ENCODE results near the gene BCL3.

DNA sequence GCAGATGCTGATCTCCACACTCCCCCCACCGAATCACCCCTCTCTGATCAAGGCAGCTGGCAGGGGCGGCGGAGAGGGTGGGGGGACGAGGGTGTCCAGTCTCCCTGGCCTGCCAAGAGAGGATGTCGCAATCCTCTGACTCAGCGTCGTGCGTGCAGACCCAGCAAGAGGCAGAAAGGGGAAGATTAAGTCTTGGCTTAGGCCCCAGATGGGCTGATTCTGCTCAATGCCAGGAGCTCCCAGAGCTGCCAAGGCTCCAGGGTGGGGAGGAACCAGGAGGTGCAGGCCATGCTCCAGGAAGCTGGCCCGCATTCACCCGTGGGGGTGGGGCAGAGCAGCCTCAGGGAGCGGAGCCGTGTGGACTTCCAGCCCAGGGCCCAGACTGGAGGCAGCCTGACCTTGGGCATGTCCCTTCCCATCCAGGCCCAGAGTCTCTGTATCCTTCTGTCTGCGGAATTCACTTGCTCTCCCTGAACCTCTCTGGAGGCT lies 6.6 kb upstream of the BCL3 start:
- TF ChIP-seq RELA (CRISPR knock-in tag; IDR thresholded peaks at IDR 0.05; ENCODE audit: borderline replicate concordance) (no peak), PRRX2 (CRISPR knock-in tag; IDR thresholded peaks at IDR 0.05) (no peak), CREM (CRISPR knock-in tag; IDR thresholded peaks at IDR 0.05) (no peak), MYBL2 (CRISPR knock-in tag; IDR thresholded peaks at IDR 0.05) (no peak), ETV6 (CRISPR knock-in tag; IDR thresholded peaks at IDR 0.05) (no peak), TEAD4 (CRISPR knock-in tag; IDR thresholded peaks at IDR 0.05) (no peak), ELF4 (CRISPR knock-in tag; IDR thresholded peaks at IDR 0.05; ENCODE audit: low read depth) (no peak)
- TF ChIP-seq, protein P1, sequence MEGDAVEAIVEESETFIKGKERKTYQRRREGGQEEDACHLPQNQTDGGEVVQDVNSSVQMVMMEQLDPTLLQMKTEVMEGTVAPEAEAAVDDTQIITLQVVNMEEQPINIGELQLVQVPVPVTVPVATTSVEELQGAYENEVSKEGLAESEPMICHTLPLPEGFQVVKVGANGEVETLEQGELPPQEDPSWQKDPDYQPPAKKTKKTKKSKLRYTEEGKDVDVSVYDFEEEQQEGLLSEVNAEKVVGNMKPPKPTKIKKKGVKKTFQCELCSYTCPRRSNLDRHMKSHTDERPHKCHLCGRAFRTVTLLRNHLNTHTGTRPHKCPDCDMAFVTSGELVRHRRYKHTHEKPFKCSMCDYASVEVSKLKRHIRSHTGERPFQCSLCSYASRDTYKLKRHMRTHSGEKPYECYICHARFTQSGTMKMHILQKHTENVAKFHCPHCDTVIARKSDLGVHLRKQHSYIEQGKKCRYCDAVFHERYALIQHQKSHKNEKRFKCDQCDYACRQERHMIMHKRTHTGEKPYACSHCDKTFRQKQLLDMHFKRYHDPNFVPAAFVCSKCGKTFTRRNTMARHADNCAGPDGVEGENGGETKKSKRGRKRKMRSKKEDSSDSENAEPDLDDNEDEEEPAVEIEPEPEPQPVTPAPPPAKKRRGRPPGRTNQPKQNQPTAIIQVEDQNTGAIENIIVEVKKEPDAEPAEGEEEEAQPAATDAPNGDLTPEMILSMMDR (IDR thresholded peaks at IDR 0.05): no peak
- TF ChIP-seq, protein P2, sequence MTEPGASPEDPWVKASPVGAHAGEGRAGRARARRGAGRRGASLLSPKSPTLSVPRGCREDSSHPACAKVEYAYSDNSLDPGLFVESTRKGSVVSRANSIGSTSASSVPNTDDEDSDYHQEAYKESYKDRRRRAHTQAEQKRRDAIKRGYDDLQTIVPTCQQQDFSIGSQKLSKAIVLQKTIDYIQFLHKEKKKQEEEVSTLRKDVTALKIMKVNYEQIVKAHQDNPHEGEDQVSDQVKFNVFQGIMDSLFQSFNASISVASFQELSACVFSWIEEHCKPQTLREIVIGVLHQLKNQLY (CRISPR knock-in tag; IDR thresholded peaks at IDR 0.05): no peak
- TF ChIP-seq, protein P3, sequence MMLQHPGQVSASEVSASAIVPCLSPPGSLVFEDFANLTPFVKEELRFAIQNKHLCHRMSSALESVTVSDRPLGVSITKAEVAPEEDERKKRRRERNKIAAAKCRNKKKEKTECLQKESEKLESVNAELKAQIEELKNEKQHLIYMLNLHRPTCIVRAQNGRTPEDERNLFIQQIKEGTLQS (CRISPR knock-in tag; conservative IDR thresholded peaks at IDR 0.05): no peak
- TF ChIP-seq, protein P4, sequence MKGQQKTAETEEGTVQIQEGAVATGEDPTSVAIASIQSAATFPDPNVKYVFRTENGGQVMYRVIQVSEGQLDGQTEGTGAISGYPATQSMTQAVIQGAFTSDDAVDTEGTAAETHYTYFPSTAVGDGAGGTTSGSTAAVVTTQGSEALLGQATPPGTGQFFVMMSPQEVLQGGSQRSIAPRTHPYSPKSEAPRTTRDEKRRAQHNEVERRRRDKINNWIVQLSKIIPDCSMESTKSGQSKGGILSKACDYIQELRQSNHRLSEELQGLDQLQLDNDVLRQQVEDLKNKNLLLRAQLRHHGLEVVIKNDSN (CRISPR knock-in tag; IDR thresholded peaks at IDR 0.05): no peak
- TF ChIP-seq, protein P5, sequence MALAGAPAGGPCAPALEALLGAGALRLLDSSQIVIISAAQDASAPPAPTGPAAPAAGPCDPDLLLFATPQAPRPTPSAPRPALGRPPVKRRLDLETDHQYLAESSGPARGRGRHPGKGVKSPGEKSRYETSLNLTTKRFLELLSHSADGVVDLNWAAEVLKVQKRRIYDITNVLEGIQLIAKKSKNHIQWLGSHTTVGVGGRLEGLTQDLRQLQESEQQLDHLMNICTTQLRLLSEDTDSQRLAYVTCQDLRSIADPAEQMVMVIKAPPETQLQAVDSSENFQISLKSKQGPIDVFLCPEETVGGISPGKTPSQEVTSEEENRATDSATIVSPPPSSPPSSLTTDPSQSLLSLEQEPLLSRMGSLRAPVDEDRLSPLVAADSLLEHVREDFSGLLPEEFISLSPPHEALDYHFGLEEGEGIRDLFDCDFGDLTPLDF (CRISPR knock-in tag; IDR thresholded peaks at IDR 0.05): no peak
- TF ChIP-seq, protein P6, sequence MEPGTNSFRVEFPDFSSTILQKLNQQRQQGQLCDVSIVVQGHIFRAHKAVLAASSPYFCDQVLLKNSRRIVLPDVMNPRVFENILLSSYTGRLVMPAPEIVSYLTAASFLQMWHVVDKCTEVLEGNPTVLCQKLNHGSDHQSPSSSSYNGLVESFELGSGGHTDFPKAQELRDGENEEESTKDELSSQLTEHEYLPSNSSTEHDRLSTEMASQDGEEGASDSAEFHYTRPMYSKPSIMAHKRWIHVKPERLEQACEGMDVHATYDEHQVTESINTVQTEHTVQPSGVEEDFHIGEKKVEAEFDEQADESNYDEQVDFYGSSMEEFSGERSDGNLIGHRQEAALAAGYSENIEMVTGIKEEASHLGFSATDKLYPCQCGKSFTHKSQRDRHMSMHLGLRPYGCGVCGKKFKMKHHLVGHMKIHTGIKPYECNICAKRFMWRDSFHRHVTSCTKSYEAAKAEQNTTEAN (CRISPR knock-in tag; IDR thresholded peaks at IDR 0.05): no peak
- TF ChIP-seq, protein P7, sequence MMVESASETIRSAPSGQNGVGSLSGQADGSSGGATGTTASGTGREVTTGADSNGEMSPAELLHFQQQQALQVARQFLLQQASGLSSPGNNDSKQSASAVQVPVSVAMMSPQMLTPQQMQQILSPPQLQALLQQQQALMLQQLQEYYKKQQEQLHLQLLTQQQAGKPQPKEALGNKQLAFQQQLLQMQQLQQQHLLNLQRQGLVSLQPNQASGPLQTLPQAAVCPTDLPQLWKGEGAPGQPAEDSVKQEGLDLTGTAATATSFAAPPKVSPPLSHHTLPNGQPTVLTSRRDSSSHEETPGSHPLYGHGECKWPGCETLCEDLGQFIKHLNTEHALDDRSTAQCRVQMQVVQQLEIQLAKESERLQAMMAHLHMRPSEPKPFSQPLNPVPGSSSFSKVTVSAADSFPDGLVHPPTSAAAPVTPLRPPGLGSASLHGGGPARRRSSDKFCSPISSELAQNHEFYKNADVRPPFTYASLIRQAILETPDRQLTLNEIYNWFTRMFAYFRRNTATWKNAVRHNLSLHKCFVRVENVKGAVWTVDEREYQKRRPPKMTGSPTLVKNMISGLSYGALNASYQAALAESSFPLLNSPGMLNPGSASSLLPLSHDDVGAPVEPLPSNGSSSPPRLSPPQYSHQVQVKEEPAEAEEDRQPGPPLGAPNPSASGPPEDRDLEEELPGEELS (CRISPR knock-in tag; IDR thresholded peaks at IDR 0.05): no peak

All from WTC11 (cell line).